GM06990 (cell line): ENCODE results near the gene ARRDC1.
"Not testable (repeated sequence)": the region's sequence is repeated elsewhere in the genome, so short reads cannot be mapped to it uniquely, and the experiment has no call there.

Source experiments
- DNase-seq: peaks from one replicate; pipeline ENCODE4 v3.0.0-alpha.2; 2011; ENCODE audit not compliant: insufficient read length; ENCODE audit errors: extremely low read depth
- H3K27me3 ChIP-seq: replicated peaks from 2 replicates; pipeline ENCODE4 v1.6.0; 2011; ENCODE audit warnings: low read length; ENCODE audit not compliant: control insufficient read depth, insufficient read depth
- H3K36me3 ChIP-seq: 2 replicates; pipeline ENCODE4 v1.5.1; 2011; ENCODE audit warnings: low read length; ENCODE audit not compliant: control insufficient read depth, insufficient read depth
- H3K4me3 ChIP-seq: replicated peaks from 2 replicates; pipeline ENCODE4 v1.5.1; 2011; ENCODE audit warnings: low read depth, mild to moderate bottlenecking, control low read depth, low read length
- CTCF ChIP-seq: IDR thresholded peaks from 2 replicates; pipeline ENCODE4 v1.5.1; 2011; ENCODE audit warnings: low read length, control low read depth, mild to moderate bottlenecking, inconsistent platforms; ENCODE audit not compliant: insufficient read depth, poor library complexity, severe bottlenecking

Gene ARRDC1

DNA sequence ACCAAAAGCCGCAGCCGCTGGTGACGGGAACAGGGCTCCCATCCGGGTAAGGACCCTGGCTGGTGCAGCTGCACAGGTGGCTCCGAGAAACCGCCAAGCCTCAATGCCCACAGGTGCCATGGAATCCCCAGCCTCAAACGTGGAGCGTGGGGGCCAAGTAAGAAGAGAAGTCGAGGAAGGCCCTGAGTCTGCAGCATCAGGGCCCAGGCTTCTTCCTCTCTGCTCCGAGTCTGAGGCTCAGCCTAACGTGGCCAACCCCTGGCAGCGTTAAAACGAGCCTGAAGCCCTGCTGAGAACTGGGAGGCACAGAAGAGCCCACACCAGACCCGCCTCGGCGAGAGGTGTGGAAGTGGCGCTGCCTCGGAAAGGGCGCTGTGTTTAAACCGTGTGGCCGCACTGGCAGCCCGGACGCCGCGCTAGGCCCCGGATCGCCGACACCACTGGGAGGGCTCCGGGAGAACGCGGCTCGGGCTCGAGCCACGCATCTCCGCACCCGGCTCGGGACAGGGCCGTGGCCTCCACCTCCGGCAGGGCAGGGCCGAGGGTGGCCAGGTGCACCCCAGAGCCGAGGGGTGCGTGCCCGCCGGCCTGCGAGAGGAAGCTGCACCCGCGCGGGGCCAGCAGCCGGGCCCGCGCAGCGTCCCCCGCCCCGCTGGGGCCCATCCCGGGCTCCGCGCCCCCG lies 15.9 kb upstream of the ARRDC1 start:
- no peak for TF ChIP-seq CTCF
- Histone ChIP-seq H3K27me3 (no peaks in the 10 kb centered on the region), H3K36me3 (peaks cover 12% of the 10 kb centered on the region), H3K4me3 (peak overlapping the region; percentile 81)
- no peak for DNase-seq

GRCh38 chr9:137590123-137590468 lies 15.4 kb upstream of the ARRDC1 start:
- Histone ChIP-seq H3K36me3 (peaks cover 12% of the 10 kb centered on the region), H3K4me3 (peak overlapping the region; percentile 81), H3K27me3 (no peaks in the 10 kb centered on the region)
- DNase-seq: no peak
- no peak for TF ChIP-seq CTCF

DNA sequence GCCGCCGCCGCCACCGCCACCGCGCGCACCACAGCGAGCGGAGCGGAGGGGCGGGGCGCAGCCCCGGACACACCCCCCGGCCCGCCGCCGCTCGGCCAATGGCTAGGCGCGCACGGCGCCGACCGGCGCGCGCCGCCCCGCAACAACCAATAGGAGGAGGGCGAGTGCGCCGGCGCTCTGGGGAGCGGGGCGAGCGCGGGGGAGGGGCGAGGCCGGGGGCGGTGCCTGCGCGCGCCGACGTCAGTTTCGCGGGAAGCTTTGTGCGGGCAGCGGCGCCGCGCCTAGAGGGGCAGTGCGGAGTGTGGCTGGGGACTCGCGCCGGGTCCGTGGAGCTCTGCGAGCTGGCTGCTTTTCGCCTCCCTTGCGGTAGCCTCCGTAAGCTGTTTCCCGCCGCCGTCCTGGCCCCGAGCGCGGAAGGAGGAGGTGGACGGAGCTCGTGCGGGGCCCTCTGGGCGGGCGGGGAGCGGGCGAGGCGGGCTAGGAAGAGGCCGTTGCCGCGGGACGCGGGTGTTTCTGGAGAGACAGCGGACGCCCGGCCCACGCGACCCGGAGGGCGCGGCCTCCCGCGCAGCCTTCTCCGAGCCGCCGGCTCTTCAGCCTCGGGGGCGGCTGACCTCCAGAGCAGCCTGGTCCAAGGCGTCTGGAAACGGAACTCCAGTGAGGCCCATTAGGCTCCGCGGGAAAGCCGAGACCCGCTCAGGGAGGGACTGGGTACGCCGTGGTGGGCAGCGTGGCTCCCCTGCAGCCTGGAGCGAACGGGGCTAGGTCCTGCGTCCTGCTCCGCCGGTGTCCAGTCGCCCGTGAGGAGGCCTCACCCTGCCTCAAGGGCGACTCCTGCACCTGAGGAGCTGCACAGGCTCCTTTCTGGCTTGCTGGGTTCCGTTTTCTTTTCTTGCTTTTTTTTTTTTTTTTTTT lies 14.8 kb upstream of the ARRDC1 start, which contains the start of gene ZMYND19:
ZMYND19 (minus strand) TSS at position 44 of the 915 bp plus-strand sequence. CDS start 249 bp downstream, outside the sequence.
- no peak for TF ChIP-seq CTCF
- H3K27me3 ChIP-seq: no peaks in the 10 kb centered on the region

GRCh38 chr9:137592767-137593166 lies 12.7 kb upstream of the ARRDC1 start:
- no peak for DNase-seq
- peaks cover 4% of the 10 kb centered on the region for H3K36me3 ChIP-seq

More for the DNA sequence above, 14.8 kb upstream of the ARRDC1 start, which contains the start of gene ZMYND19:
- peaks cover 9% of the 10 kb centered on the region for H3K36me3 ChIP-seq
- H3K4me3 ChIP-seq: peak within 1 kb of the TSS; percentile 82
- peak; percentile 92 for DNase-seq

GRCh38 chr9:137593176-137593575 lies 12.3 kb upstream of the ARRDC1 start:
- Histone ChIP-seq H3K27me3 (no peaks in the 10 kb centered on the region), H3K4me3 (no peak overlapping the region), H3K36me3 (peaks cover 2% of the 10 kb centered on the region)
- DNase-seq: no peak
- TF ChIP-seq CTCF: no peak

More at GRCh38 chr9:137592767-137593166, 12.7 kb upstream of the ARRDC1 start:
- TF ChIP-seq CTCF: no peak
- H3K4me3 ChIP-seq: no peak overlapping the region
- H3K27me3 ChIP-seq: no peaks in the 10 kb centered on the region

DNA sequence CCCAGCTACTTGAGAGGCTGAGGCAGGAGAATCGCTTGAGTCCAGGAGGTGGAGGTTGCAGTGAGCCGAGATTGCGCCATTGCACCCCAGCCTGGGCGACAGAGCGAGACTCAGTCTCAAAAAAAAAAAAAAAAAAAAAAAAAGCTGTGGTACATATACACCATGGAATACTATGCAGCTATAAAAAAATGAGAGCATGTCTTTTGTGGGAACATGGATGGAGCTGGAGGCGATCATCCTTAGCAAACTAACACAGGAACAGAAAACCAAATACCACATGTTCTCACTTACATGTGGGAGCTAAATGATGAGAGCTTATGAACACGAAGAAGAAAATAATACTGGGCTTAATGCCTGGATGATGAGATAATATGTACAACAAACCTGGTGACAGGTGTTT lies 8.9 kb upstream of the ARRDC1 start:
- H3K27me3 ChIP-seq, DNase-seq, H3K36me3 ChIP-seq, H3K4me3 ChIP-seq: not testable (repeated sequence)
